Neural cell (in vitro differentiated cells): Measurements from ENCODE around the gene TMEM207. TPM values are rescaled to one million over a fixed set of nuclear protein-coding genes. Genes with fewer than 3 reads are reported as not detected.

Experiments
- H2AFZ ChIP-seq: fragments of 200-600, 300-800 bp; sonication (generic), shearing (Covaris generic); 2 replicates; pipeline ENCODE4 v1.6.0; 2014; ENCODE audit warnings: low read depth, mild to moderate bottlenecking, antibody characterized with exemption, low read length, moderate library complexity
- H3F3A ChIP-seq: fragments of 200-600 bp; shearing (Covaris generic); 2 replicates; pipeline ENCODE4 v1.6.1; 2016; ENCODE audit warnings: mild to moderate bottlenecking, moderate library complexity, mixed read lengths, antibody characterized with exemption, low read length; ENCODE audit not compliant: insufficient read depth, poor library complexity, severe bottlenecking
- H3K27ac ChIP-seq: fragments of 200-600, 300-800 bp; sonication (generic), shearing (Covaris generic); 2 replicates; pipeline ENCODE4 v1.5.1; 2014; ENCODE audit warnings: mild to moderate bottlenecking, low read length, moderate library complexity
- H3K27me3 ChIP-seq: fragments of 300-800, 200-600 bp; sonication (generic), shearing (Covaris generic); 2 replicates; pipeline ENCODE4 v1.6.0; 2014; ENCODE audit warnings: mild to moderate bottlenecking, low read depth, low read length, moderate library complexity; ENCODE audit not compliant: insufficient read depth
- H3K36me3 ChIP-seq: fragments of 300-800, 200-600 bp; sonication (generic), shearing (Covaris generic); 2 replicates; pipeline ENCODE4 v1.5.1; 2014; ENCODE audit warnings: mild to moderate bottlenecking, antibody characterized with exemption, low read length, moderate library complexity; ENCODE audit not compliant: insufficient read depth
- H3K4me2 ChIP-seq: fragments of 300-800, 200-600 bp; sonication (generic), shearing (Covaris generic); 2 replicates; pipeline ENCODE4 v1.6.0; 2014; ENCODE audit warnings: mild to moderate bottlenecking, low read length
- H3K4me3 ChIP-seq: fragments of 300-800, 200-600 bp; sonication (generic), shearing (Covaris generic); 2 replicates; pipeline ENCODE4 v1.5.1; 2014; ENCODE audit warnings: mild to moderate bottlenecking, low read length, moderate library complexity
- H3K79me2 ChIP-seq: fragments of 200-600 bp; shearing (Covaris generic); replicated peaks from 2 replicates; pipeline ENCODE4 v1.6.0; 2014; ENCODE audit warnings: mild to moderate bottlenecking, low read length, moderate library complexity; ENCODE audit not compliant: insufficient read depth
- H3K9ac ChIP-seq: fragments of 300-800, 200-600 bp; sonication (generic), shearing (Covaris generic); 2 replicates; pipeline ENCODE4 v1.6.1; 2016; ENCODE audit warnings: mild to moderate bottlenecking, low read length, mixed read lengths
- H3K9me2 ChIP-seq: fragments of 200-600 bp; shearing (Covaris generic); 2 replicates; pipeline ENCODE4 v1.6.1; 2016; ENCODE audit warnings: mild to moderate bottlenecking, low read length, mixed read lengths; ENCODE audit not compliant: insufficient read depth
- H3K9me3 ChIP-seq: fragments of 200-600, 300-800 bp; sonication (generic), shearing (Covaris generic); 2 replicates; pipeline ENCODE4 v1.6.1; 2016; ENCODE audit warnings: mild to moderate bottlenecking, mixed run types, low read length, moderate library complexity, mixed read lengths
- H4K20me1 ChIP-seq: fragments of 200-600 bp; shearing (Covaris generic); 2 replicates; pipeline ENCODE4 v1.6.1; 2016; ENCODE audit warnings: mild to moderate bottlenecking, mixed run types; ENCODE audit not compliant: insufficient read depth
- EP300 ChIP-seq: fragments of 450-650 bp; conservative IDR thresholded peaks from 2 replicates; pipeline ENCODE4 v1.6.1; 2014; ENCODE audit warnings: antibody characterized with exemption, mild to moderate bottlenecking, moderate library complexity; ENCODE audit not compliant: poor library complexity, severe bottlenecking
- EZH2 ChIP-seq: fragments of 200-600, 300-800 bp; shearing (Covaris generic), sonication (generic); IDR thresholded peaks from 2 replicates; pipeline ENCODE4 v1.6.1; 2014; ENCODE audit warnings: antibody characterized with exemption, low read length, borderline replicate concordance, mild to moderate bottlenecking; ENCODE audit not compliant: insufficient read depth, poor library complexity, severe bottlenecking
- MXI1 ChIP-seq: fragments of 450-650 bp; conservative IDR thresholded peaks from 2 replicates; pipeline ENCODE4 v1.6.1; 2014; ENCODE audit warnings: antibody characterized with exemption, mild to moderate bottlenecking; ENCODE audit not compliant: poor library complexity, severe bottlenecking
- POLR2AphosphoS5 ChIP-seq: IDR thresholded peaks from 2 replicates; pipeline ENCODE4 v1.6.1; 2012
- RAD21 ChIP-seq: fragments of 450-650 bp; conservative IDR thresholded peaks from 2 replicates; pipeline ENCODE4 v1.6.1; 2014; ENCODE audit warnings: antibody characterized with exemption, mild to moderate bottlenecking, moderate library complexity
- SMC3 ChIP-seq: fragments of 450-650 bp; conservative IDR thresholded peaks from 2 replicates; pipeline ENCODE4 v1.6.1; 2014; ENCODE audit warnings: antibody characterized with exemption, mild to moderate bottlenecking, moderate library complexity; ENCODE audit not compliant: poor library complexity
- TAF1 ChIP-seq: IDR thresholded peaks from 2 replicates; pipeline ENCODE4 v1.6.1; 2012; ENCODE audit warnings: low read depth
- polyA plus RNA-seq: library from polyadenylated mRNA; depleted of rRNA; stranded (reverse); fragments of >200 nt; gene quantifications from 2 replicates; pipeline ENCODE4 v1.2.3, GENCODE V29; 2014
- TF ChIP-seq, protein P1 (sequence below): IDR thresholded peaks from 2 replicates; pipeline ENCODE4 v1.6.1; 2012; ENCODE audit warnings: borderline replicate concordance
- TF ChIP-seq, protein P2 (sequence below): fragments of 450-650 bp; IDR thresholded peaks from 2 replicates; pipeline ENCODE4 v1.5.1; 2014; ENCODE audit warnings: antibody characterized with exemption, mild to moderate bottlenecking, moderate library complexity; ENCODE audit not compliant: poor library complexity, severe bottlenecking

Gene TMEM207
- polyA plus RNA-seq, 1 donor from 2014 or later, result 0.27 TPM

GRCh38 chr3:190436331-190436730 lies 13.4 kb downstream of the TMEM207 start:
- TF ChIP-seq EP300 (no peak), EZH2 (no peak), POLR2AphosphoS5 (no peak), RAD21 (no peak), SMC3 (no peak), TAF1 (no peak), MXI1 (no peak)
- TF ChIP-seq, protein P1, sequence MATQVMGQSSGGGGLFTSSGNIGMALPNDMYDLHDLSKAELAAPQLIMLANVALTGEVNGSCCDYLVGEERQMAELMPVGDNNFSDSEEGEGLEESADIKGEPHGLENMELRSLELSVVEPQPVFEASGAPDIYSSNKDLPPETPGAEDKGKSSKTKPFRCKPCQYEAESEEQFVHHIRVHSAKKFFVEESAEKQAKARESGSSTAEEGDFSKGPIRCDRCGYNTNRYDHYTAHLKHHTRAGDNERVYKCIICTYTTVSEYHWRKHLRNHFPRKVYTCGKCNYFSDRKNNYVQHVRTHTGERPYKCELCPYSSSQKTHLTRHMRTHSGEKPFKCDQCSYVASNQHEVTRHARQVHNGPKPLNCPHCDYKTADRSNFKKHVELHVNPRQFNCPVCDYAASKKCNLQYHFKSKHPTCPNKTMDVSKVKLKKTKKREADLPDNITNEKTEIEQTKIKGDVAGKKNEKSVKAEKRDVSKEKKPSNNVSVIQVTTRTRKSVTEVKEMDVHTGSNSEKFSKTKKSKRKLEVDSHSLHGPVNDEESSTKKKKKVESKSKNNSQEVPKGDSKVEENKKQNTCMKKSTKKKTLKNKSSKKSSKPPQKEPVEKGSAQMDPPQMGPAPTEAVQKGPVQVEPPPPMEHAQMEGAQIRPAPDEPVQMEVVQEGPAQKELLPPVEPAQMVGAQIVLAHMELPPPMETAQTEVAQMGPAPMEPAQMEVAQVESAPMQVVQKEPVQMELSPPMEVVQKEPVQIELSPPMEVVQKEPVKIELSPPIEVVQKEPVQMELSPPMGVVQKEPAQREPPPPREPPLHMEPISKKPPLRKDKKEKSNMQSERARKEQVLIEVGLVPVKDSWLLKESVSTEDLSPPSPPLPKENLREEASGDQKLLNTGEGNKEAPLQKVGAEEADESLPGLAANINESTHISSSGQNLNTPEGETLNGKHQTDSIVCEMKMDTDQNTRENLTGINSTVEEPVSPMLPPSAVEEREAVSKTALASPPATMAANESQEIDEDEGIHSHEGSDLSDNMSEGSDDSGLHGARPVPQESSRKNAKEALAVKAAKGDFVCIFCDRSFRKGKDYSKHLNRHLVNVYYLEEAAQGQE, result no peak
- TF ChIP-seq, protein P2, sequence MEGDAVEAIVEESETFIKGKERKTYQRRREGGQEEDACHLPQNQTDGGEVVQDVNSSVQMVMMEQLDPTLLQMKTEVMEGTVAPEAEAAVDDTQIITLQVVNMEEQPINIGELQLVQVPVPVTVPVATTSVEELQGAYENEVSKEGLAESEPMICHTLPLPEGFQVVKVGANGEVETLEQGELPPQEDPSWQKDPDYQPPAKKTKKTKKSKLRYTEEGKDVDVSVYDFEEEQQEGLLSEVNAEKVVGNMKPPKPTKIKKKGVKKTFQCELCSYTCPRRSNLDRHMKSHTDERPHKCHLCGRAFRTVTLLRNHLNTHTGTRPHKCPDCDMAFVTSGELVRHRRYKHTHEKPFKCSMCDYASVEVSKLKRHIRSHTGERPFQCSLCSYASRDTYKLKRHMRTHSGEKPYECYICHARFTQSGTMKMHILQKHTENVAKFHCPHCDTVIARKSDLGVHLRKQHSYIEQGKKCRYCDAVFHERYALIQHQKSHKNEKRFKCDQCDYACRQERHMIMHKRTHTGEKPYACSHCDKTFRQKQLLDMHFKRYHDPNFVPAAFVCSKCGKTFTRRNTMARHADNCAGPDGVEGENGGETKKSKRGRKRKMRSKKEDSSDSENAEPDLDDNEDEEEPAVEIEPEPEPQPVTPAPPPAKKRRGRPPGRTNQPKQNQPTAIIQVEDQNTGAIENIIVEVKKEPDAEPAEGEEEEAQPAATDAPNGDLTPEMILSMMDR, result no peak

DNA sequence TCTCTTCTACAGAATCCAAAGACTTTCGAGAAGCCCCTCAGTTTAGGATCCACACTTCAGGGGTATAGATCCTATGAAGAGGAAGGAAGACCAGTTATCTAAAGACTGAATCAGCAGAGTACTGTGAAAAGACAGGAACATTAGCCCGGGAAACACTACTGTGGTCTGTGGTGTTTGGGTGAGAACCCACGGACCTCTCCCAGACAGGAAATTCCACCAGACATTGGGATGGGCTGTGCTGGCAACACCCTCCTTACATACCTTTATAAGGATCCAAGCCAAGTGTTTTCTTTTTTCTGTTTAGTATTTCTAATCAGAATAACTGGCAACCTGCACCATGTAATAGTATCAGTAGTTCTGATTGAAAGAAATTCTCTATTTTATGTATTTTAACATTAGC lies 14.1 kb downstream of the TMEM207 start:
- Histone ChIP-seq H3K27me3 (no peaks in the 10 kb centered on the region), H3K9me2 (no peaks in the 10 kb centered on the region), H4K20me1 (no peaks in the 10 kb centered on the region), H2AFZ (no peak overlapping the region), H3K9ac (no peak overlapping the region), H3K79me2 (no peaks in the 10 kb centered on the region), H3K36me3 (no peaks in the 10 kb centered on the region), H3F3A (no peaks in the 10 kb centered on the region), H3K4me2 (no peak overlapping the region), H3K27ac (no peak overlapping the region), H3K9me3 (no peaks in the 10 kb centered on the region), H3K4me3 (no peak overlapping the region)
- TF ChIP-seq SMC3 (no peak), POLR2AphosphoS5 (no peak), TAF1 (no peak), RAD21 (no peak), EZH2 (no peak), EP300 (no peak), MXI1 (no peak)
- TF ChIP-seq, protein P2, result no peak
- TF ChIP-seq, protein P1, result no peak

More at GRCh38 chr3:190436331-190436730, 13.4 kb downstream of the TMEM207 start:
- no peak overlapping the region for H3K4me2 ChIP-seq
- no peak overlapping the region for H3K4me3 ChIP-seq
- no peaks in the 10 kb centered on the region for H4K20me1 ChIP-seq
- H2AFZ ChIP-seq, result no peak overlapping the region
- no peak overlapping the region for H3K27ac ChIP-seq
- no peaks in the 10 kb centered on the region for H3K79me2 ChIP-seq
- no peaks in the 10 kb centered on the region for H3K9me2 ChIP-seq
- H3K27me3 ChIP-seq, result no peaks in the 10 kb centered on the region
- H3K9ac ChIP-seq, result no peak overlapping the region
- no peaks in the 10 kb centered on the region for H3K9me3 ChIP-seq
- H3F3A ChIP-seq, result no peaks in the 10 kb centered on the region
- H3K36me3 ChIP-seq, result no peaks in the 10 kb centered on the region
